HL-60 (cell line): Measurements from ENCODE around the gene LAMA5.

Experiments used
- CTCF ChIP-seq: IDR thresholded peaks from one replicate; pipeline ENCODE4 v1.5.1; 2011; ENCODE audit warnings: low read length, control low read depth, inconsistent platforms; ENCODE audit not compliant: insufficient read depth
- POLR2AphosphoS5 ChIP-seq: IDR thresholded peaks from 2 replicates; pipeline ENCODE4 v1.6.1; 2012; ENCODE audit warnings: low read depth
- SPI1 ChIP-seq: IDR thresholded peaks from 2 replicates; pipeline ENCODE4 v1.6.1; 2012; ENCODE audit warnings: low read depth, mild to moderate bottlenecking, borderline replicate concordance

- TF ChIP-seq CTCF: no peak
- no peak for TF ChIP-seq SPI1
- TF ChIP-seq POLR2AphosphoS5: no peak
These were observed 41.8 kb downstream of the LAMA5 start for GRCh38 chr20:62325172-62325905.
